KOPT-K1 (cell line): ENCODE measurements around the gene AVPI1.
A peak's percentile ranks its signal among the peaks of the same experiment; 100 is the strongest.

ENCODE experiments used
- H3K27ac ChIP-seq: fragments of 200-600 bp; sonication (generic); 2 replicates; pipeline ENCODE4 v1.5.1; 2016; ENCODE audit warnings: antibody characterized with exemption, mild to moderate bottlenecking, low read depth, low read length; ENCODE audit not compliant: poor library complexity, severe bottlenecking
- H3K36me3 ChIP-seq: fragments of 200-600 bp; sonication (generic); 2 replicates; pipeline ENCODE4 v1.5.1; 2017; ENCODE audit warnings: antibody characterized with exemption, mild to moderate bottlenecking, low read length, moderate library complexity; ENCODE audit not compliant: insufficient read depth
- H3K9me3 ChIP-seq: fragments of 200-600 bp; sonication (generic); 2 replicates; pipeline ENCODE4 v1.5.1; 2017; ENCODE audit warnings: antibody characterized with exemption, low read length, mild to moderate bottlenecking; ENCODE audit not compliant: insufficient read depth, poor library complexity, severe bottlenecking

The AVPI1 gene

GRCh38 chr10:97717627-97718026 lies 30.6 kb upstream of the AVPI1 start:
- no peak overlapping the region for H3K27ac ChIP-seq
- H3K36me3 ChIP-seq, result no peaks in the 10 kb centered on the region
- no peaks in the 10 kb centered on the region for H3K9me3 ChIP-seq

GRCh38 chr10:97715259-97715874 lies 28.3 kb upstream of the AVPI1 start:
- Histone ChIP-seq H3K36me3 (no peaks in the 10 kb centered on the region), H3K27ac (no peak overlapping the region), H3K9me3 (no peaks in the 10 kb centered on the region)

GRCh38 chr10:97714401-97715258 lies 27.6 kb upstream of the AVPI1 start:
- H3K36me3 ChIP-seq, result no peaks in the 10 kb centered on the region
- H3K9me3 ChIP-seq, result no peaks in the 10 kb centered on the region
- no peak overlapping the region for H3K27ac ChIP-seq

DNA sequence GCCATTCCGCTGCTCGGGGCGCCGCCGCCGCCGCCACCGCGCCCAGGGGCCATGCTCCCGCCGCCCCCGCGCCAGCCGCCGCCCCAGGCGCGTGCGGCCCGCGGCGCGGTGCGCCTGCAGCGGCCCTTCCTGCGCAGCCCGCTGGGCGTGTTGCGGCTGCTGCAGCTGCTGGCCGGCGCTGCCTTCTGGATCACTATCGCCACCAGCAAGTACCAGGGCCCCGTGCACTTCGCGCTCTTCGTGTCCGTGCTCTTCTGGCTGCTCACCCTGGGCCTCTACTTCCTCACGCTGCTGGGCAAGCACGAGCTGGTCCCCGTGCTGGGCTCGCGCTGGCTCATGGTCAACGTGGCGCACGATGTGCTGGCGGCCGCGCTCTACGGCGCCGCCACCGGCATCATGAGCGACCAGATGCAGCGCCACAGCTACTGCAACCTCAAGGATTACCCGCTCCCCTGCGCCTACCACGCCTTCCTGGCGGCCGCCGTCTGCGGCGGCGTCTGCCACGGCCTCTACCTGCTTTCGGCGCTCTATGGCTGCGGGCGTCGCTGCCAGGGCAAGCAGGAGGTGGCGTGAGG lies 26.9 kb upstream of the AVPI1 start:
- H3K36me3 ChIP-seq, result no peaks in the 10 kb centered on the region
- no peaks in the 10 kb centered on the region for H3K9me3 ChIP-seq
- peak overlapping the region; percentile 9 for H3K27ac ChIP-seq

GRCh38 chr10:97713339-97713825 lies 26.3 kb upstream of the AVPI1 start, which contains the start of gene MARVELD1:
TSS of gene MARVELD1 (plus strand) at chr10:97713730. CDS start at chr10:97713877, 147 bp downstream.
- Histone ChIP-seq H3K36me3 (no peaks in the 10 kb centered on the region), H3K9me3 (no peaks in the 10 kb centered on the region), H3K27ac (peak within 1 kb of the TSS; percentile 9)

DNA sequence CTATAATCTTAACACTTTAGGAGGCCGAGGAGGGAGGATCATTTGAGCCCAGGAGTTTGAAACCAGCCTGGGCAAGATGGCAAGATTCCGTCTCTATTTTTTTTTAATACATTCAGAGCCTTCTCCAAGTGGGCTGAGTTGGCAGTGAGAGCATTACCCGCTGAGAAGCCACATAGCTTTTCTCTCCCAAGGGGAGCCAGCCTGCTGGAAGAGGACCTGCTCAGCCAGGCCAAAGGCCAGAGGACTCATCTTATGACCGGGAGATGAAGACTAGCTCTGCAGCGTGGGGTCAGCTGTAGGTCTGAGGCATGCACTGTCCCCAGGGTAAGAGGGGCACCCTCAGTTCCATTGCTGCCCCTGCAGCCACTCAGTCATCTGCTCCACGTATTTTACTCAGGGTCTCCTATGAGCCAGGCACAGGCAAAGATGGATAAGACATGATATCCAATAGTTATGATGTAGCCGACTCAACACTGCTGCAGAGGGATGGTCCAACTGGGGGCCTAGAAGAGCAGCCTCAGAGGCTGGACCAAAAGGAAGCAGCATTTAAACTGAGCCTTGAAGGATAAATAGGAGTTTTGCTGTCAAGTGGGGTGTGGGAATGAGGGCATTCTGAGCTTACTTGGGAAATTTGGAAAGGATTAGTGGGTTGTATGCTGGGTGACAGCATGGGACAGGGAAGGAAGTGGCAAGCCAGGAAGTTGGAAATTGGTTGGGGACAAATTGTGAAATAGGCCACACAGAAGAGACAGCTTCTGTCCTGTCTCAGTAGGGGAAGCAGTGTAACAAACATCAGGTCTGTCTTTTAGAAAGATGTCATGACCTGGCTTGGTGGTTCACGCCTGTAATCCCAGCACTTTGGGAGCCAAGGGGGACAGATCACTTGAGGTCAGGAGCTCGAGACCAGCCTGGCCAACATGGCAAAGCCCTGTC lies 24.9 kb upstream of the AVPI1 start:
- H3K36me3 ChIP-seq, result no peaks in the 10 kb centered on the region
- H3K27ac ChIP-seq, result no peak overlapping the region
- H3K9me3 ChIP-seq, result no peaks in the 10 kb centered on the region

- Histone ChIP-seq H3K9me3 (no peaks in the 10 kb centered on the region), H3K36me3 (no peaks in the 10 kb centered on the region)
Measured at GRCh38 chr10:97708976-97709946, 22.2 kb upstream of the AVPI1 start.

DNA sequence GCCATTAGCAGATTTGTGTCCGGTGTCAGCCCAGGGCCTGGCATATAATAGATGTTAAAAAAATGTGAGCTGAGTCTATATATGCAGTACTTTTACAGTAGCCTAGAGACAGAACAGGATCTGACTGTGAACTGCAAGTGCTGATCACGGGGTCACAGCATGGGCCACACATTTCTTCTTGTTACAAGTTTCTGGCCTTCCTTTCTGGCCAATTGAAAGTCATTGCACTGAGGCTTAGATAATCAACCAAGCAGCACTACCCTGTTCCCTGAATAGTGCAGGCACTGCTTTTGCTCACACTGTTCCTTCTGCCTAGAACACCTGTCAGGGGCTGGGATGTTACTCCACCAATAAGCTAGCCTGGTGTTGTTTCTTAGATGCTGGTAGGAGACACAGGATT lies 21.1 kb upstream of the AVPI1 start:
- H3K9me3 ChIP-seq, result no peaks in the 10 kb centered on the region
- H3K36me3 ChIP-seq, result no peaks in the 10 kb centered on the region
- no peak overlapping the region for H3K27ac ChIP-seq

More at GRCh38 chr10:97708976-97709946, 22.2 kb upstream of the AVPI1 start:
- no peak overlapping the region for H3K27ac ChIP-seq

DNA sequence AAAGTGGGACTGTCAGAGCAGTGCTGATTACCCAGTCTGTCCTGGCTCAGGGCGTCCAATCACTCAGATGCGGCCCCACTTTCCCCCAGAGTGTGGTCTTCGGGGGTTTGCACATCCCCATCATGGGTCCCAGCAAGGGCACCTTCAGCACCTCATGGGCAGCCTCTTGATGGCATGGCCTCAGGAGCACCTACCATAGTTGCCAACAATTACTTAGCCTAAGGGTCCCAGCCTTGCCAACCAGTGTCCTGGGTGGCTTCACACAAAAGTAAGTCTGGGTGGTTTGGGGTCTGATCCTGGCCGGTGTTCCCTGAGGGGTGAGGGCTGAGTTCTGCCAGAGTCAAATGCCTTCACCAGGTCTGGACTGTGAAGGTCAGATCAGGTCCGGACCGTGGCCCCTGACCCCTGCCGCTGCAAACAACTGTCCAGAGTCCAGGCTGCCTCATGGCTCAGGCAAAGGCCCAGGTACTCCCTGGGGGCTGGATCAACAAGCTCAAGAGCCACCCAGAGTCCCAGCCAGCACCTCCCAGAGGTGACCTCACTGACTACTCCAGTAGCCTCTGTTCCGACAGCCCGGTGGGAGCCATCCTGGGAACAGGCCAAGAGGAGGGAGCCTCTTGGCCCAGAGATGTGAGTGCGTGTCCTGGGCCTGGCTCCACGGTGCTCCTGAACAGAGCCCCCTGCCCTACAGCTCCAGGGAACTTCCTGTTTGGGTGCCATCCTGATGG lies 20.3 kb upstream of the AVPI1 start:
- H3K27ac ChIP-seq, result no peak overlapping the region
- no peaks in the 10 kb centered on the region for H3K9me3 ChIP-seq
- H3K36me3 ChIP-seq, result no peaks in the 10 kb centered on the region

DNA sequence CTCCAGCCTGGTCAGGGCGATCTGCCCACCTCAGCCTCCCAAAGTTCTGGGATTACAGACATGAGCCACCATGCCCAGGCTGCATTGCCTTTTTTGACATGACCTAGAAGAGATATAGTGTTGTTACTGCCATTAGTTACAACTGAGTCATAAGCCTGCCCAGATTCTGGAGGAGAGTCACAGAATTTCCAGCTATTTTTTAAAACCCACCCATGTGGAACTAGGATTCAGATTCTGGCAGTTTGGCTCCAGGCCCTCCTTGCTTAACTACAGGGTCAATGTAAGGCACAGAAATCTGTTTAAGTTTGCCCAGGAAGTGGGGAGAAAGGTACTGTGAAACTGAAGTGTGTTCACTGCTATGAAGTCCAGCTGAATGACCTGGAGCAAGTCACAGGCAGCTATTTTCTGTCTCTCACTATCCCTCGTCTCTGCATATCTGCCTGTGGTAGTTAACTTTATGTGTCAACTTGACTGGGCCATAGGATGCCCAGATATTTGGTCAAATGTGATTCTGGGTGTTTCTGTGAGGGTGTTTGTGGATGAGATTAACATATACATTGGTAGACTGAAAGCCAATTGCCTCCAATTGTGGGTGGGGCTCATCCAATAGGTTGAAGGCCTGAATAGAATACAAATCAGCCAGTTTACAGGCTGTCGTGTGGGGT lies 18.1 kb upstream of the AVPI1 start:
- Histone ChIP-seq H3K36me3 (no peaks in the 10 kb centered on the region), H3K27ac (no peak overlapping the region), H3K9me3 (no peaks in the 10 kb centered on the region)

GRCh38 chr10:97704341-97704740 lies 17.3 kb upstream of the AVPI1 start:
- Histone ChIP-seq H3K36me3 (no peaks in the 10 kb centered on the region), H3K9me3 (no peaks in the 10 kb centered on the region), H3K27ac (no peak overlapping the region)

DNA sequence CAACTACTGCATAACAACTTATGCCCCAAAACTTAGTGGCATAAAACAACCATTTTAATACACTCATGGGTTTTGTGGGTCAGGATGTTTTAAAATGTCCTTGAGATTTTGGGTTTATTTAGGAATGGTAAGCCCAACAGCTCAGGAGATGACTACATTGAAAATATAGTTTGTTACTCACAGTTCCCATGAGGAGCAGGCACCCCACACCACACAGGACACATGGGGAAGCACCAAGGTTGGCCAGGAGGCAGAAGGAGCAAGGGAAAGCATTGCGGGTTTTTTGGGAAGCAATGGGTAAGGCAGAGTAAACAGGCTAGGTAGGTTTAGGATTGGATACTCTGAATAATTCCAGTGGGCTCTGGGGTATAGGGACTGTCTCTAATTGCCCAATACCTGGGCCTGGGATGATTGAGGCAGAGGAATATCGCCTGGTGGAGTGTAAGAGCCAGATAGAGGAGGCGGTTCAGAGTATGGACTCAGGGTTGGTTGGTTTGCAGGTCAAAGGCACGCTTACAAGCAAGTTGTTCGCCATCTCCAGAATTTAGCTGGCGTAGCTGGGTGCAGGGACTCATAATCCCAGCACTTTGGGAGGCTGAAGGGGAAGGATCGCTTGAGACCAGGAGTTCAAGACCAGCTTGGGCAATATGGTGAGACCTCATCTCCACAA lies 16.5 kb upstream of the AVPI1 start:
- Histone ChIP-seq H3K9me3 (no peaks in the 10 kb centered on the region), H3K36me3 (no peaks in the 10 kb centered on the region), H3K27ac (no peak overlapping the region)
